Adipose tissue (tissue), 3 donors: ENCODE results near the gene ACER3. TPM values are rescaled to one million over a fixed set of nuclear protein-coding genes. Genes with fewer than 3 reads are reported as not detected.
"Not testable (repeated sequence)": the region's sequence is repeated elsewhere in the genome, so short reads cannot be mapped to it uniquely, and the experiment has no call there.

Experiments used
- H3K27ac ChIP-seq: one replicate; pipeline ENCODE4 v1.5.1; 2013; ENCODE audit warnings: low read depth, low read length
- WGBS, 3 donors: extraction: QIAGEN DNeasy Blood & Tissue Kit; methylation state at CpG; one replicate each; pipeline ENCODE4 v1.1.7; 2013; 5-methylcytosine and 5-hydroxymethylcytosine counted together
- polyA plus RNA-seq, 3 donors: library from polyadenylated mRNA; stranded (reverse); fragments of 200-250 nt; gene quantifications; one replicate each; pipeline ENCODE4 v1.2.3, GENCODE V29; 2013
- donor health status: healthy with polysubstance abuse.
- donor health status: Bipolar disorder and iron deficiency.
- donor health status: healthy.

Gene ACER3
- polyA plus RNA-seq, 3 donors = 3.4 to 12.7 (median 7.1) TPM

DNA sequence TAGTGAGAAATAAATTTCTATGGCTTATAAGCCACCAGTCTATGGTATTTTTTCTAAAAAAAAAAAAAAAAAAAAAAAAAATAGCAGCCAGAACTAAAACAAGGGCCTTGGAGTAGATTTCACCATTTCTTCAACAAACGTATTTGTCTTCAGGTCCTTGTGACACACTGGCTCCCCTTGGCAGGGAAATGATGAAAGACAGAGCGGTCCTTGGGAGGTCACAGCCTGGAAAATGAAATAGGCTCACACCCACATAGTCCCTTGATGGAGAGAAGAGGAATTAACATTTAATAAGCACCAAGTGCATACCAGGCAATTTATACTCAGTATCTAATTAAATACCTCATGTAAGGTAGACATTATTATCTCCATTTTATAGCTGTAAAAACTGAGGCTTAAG lies 25.7 kb upstream of the ACER3 start:
- H3K27ac ChIP-seq = no peak overlapping the region

DNA sequence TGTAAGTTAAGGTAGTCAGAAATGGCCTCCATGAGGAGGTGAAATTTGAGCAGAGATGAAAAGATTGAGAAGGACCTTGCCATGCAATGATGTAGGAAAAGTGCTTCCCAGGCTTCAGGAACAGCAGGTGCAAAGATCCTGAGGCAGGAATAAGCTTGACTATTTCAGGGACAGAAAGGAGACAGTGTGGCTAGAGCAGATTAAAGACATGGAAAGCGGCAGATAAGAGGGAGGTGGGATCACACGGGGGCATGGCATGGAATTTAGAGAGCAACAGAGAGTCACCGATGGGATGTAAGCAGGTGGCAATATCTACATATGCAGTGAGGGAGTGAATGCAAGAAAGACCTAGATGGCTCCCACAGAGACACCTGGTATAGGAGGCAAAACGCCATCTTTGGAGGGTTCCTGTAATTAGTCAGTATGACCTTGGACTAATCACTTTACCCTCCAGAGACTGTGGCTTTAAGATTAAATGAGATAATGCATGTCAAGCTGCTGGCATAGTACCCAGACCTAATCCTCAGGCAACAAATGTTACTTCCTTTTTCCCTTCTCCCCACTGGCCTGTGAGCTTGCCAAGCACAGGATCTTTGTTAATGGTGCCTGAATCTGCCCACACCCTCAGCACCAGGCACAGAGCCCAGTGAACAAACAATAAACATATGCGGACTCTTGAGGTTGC lies 24.6 kb upstream of the ACER3 start:
- no peak overlapping the region for H3K27ac ChIP-seq
- WGBS, 3 donors = 27 to 58% (median 57%) methylated on average over 5 of the region's 5 CpGs

More for the DNA sequence above, 25.7 kb upstream of the ACER3 start:
- WGBS, 3 donors = 55 to 82% (median 62%) methylated on average over 2 of the region's 2 CpGs

DNA sequence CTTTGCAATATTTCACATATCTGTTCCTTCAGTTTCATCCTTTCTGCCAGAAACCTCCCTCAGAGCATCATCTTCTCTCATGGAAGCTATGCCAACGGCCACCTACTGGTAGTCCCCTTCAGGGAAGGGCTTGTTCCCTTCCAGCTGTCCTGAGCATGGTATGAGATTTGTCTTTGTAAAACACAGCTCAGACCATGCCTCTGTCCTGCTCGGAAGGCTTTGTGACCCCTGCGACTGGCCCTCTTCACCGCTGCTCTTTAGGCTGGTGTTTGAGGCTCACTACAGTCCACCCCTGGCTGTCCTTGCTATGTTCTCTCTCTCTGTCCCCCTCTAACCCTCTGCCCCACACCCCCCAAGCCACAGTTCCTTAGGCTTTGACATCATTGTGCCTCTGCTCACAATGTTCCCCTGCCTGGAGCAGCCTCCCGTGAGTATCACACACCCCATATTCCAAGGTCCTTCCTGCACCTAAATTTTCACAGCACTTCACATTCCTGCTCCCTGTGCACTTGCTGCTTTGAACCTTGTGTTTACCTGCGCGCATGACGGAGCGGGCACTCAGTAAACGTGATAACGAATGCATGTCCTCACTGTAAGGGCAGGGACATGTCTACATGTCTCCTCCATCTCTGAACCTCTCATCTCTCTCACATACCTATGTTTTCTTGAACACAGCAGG lies 24.0 kb upstream of the ACER3 start:
- WGBS, 3 donors = 54 to 75% (median 68%) methylated on average over 11 of the region's 11 CpGs
- no peak overlapping the region for H3K27ac ChIP-seq

DNA sequence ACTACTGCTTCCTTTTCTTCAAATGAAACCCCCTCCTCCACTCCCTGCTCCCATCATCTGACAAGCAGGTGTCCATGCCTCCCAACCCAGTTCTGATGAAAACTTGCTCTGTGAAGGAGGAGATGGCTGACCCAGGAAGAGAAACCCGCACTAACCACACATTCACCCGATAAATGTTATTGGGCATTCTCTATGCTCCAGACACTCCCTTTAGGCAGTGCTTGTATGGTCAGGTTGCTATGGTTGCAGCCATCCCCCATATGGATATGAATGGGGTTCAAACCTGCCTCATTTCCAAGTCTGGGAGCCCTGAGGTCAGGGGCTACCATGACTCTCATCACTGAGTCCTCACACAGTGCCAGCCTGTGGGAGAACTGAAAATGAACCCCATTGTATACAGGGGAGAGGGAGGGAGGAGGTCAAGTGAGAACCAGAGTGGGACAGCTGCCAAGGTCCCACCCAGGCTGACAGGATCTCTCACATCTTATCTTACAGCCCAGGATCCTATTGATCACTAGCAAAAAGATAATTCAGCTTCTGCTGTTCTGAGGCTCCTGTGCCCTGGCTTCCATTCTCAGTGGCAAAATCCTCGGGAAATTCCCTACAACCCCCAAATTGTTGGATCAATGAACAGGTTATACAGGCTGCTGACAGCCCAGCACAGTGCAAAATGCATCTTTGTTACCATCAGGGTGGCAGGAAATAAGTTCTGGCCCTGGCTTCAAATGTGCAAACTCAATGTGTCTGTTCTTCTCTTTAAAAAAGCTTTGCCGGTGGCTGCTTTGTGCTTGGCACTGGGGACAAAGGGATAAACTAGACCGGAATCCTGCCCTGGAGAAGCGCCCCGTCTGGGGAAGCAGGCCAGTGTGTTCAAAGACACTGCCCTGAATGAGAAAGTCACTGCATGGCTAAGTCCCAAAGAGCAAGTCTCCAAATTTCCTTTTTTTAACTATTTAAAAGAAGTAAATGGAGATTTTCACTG lies 22.7 kb upstream of the ACER3 start:
- WGBS, 3 donors = 49 to 62% (median 58%) methylated on average over 7 of the region's 7 CpGs
- H3K27ac ChIP-seq = no peak overlapping the region

DNA sequence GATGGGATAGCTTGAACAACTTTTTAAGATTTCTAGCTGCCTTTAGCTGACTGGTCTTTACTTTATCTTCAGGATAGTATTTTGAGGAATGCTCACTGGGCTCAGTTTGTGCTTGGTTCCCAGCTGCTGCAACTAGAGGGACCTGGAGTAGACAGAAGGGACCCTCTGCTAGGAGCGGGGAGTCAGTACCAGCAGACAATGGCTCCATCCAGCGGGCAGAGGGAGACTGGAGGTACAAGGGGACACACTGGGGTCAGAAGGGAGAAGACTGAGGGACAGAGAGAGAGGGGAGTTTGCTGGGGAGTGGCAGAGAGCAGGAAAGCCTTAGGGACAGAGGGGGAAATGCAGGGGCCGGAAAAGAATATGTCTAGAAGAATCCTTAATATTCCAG lies 22.0 kb upstream of the ACER3 start:
- H3K27ac ChIP-seq = no peak overlapping the region
- WGBS, 3 donors = 75 to 78% (median 77%) methylated on average over 3 of the region's 3 CpGs

DNA sequence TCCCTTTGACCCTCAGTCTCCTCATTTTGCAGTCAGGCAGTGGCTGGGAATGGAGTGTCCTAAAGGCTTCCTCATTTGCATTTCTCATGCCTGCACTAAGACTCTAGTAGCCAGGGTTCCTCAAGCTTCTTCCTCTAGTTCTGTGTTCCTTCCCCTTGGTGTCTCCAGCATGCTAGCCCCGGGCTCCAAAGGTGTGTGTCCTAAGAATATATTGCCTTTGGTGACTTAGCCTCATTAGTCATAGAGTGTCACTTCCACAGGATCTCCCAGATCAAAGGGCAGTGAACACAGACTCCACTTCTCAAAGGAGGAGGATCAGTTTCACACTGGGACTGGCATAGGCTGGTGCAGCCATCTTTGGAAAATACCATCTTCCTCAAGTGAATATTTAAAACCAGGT lies 21.4 kb upstream of the ACER3 start:
- WGBS, 3 donors = 18 to 28% (median 20%) methylated on average over 1 of the region's 1 CpG

DNA sequence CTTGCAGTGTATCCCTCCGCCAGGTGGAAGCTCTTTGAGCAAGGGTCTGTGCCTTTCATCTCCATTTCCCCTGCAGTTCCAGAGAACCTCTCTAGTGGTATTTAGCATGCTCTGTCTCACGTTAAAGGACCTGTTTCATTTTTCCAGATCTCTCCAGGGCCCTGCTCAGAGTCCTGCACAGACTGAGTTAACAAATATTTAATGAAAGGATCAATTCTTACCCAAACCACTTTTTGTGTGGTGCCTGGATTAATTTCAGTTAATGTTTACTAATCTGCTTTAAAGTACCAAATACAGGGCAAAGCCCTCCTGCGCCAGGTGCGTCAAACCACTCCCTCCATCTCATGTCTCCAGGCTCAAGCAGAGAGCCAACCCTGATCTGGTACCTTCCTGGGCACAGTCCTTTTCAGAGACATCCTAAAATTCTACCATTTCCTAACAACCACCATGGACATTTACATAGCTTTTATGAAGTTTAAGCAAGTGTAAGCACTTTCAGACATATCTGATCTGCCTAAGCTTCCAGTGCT lies 18.7 kb upstream of the ACER3 start:
- H3K27ac ChIP-seq = no peak overlapping the region
- WGBS, 3 donors = 73 to 91% (median 91%) methylated on average over 4 of the region's 4 CpGs

More for the DNA sequence above, 21.4 kb upstream of the ACER3 start:
- H3K27ac ChIP-seq = no peak overlapping the region

DNA sequence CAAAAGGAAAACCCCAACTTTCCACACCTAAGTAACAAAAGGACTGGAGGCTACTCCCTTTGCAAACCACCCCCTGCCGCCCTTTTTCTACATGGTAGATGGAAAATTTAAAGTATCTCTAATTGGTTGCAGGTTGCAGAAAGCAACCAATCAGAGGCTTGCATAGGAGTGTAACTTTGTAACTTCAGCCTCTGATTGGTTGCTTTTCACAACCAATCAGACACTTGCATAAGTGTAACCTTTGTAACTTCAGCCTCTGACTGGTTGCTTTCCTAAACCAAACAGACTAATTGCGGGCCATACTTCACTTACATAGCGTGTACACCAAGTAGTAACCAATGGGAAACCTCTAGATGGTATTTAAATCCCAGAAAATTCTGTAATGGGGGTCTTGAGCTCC lies 16.8 kb upstream of the ACER3 start:
- H3K27ac ChIP-seq = no peak overlapping the region
- WGBS, 3 donors = 94 to 97% (median 96%) methylated on average over 3 of the region's 3 CpGs

DNA sequence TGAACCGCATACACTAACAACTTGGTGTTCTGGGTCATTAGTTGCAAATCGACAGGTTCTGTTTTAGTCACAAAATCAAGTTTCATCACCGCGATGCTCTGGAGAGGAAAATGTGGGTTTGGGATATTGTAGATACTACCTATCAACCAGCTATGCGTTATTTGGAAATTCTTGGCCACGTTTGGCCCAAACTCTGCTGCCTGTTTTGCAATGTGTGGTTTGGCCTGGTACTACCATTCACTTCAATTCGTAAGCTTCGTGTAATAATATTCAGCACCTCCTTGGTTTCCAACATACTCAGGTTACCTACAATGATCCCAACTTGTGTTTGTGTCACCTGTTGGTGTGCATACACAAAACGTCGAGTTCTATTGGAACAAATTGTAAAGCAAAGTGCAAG lies 16.2 kb upstream of the ACER3 start:
- H3K27ac ChIP-seq = no peak overlapping the region
- WGBS, 3 donors = 70 to 88% (median 79%) methylated on average over 10 of the region's 10 CpGs

DNA sequence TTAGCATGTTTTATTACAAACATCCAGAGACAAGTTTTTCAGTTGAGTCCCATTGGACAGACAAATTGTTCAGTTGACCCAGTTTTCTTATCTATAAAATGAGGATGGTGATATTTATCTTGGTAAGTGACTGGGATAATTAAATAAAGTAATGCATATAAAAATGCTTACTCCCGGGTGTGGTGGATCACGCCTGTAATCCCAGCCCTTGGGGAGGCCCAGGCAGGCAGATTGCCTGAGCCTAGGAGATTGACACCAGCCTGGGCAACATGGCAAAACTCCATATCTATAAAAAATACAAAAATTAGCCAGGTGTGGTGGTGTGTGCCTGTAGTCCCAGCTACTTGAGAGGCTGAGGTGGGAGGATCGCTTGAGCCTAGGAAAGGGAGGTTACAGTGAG lies 15.6 kb upstream of the ACER3 start:
- 85 to 91% (median 90%) methylated on average over 3 of the region's 3 CpGs for WGBS, 3 donors
- H3K27ac ChIP-seq = no peak overlapping the region

DNA sequence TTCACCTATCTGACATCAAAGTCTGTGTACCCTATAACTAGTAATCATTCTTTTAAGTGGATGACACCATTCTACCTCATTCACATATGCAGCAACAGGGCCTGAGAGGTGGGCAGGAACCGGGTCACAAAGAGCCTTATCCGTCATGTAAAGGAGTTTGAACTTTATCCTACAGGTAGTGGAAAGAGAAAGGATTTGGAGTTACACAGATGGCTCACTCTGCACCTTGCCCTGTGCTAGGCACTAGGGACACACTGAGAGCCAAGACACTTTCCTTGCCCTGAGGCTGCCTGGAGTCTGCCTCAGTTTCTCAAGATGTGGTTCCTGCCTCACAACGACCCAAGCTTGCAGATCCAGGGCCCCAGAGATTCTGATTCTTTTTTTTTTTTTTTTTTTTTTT lies 14.3 kb upstream of the ACER3 start:
- no peak overlapping the region for H3K27ac ChIP-seq

DNA sequence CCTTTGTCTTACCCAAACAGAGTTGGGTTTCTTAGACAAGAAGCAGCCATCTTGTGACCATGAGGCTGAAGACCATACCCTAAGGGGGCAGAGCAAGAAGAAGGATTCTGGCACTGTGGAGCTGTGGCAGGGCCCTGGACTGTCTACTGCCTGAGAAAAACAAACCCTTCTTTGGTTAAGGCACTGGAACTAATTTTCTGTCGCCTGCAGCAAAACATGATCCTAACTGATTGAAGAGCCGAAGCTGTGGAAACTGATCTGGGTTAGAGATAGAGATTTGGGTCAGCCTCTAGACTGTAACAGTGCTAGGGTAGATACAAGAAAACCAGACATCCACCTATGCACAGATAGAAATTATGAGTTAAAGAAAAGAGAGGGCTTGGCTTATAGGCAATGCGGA lies 11.3 kb upstream of the ACER3 start:
- 96 to 98% (median 96%) methylated on average over 3 of the region's 3 CpGs for WGBS, 3 donors
- H3K27ac ChIP-seq = no peak overlapping the region

More for the DNA sequence above, 14.3 kb upstream of the ACER3 start:
- 81 to 94% (median 92%) methylated on average over 3 of the region's 3 CpGs for WGBS, 3 donors

DNA sequence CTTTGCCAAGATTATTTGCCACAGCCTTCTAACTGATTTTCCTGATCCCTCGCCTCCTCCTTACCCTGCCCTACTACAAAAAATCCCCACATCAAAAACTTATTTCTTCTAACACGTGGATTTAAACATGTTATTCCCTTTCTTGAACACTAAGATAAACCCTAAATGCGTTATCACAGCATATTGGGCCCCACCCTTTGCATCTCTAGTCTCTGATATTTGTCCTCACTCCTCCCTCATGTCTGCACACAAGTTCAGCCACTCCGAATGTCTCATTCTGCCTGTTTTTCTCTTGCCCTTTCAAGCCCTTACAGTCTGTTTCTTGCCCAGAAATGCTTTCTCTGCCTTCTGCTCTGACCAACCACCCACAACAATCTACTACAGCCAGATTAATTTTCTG lies 10.6 kb upstream of the ACER3 start:
- 71 to 82% (median 77%) methylated on average over 4 of the region's 4 CpGs for WGBS, 3 donors
- H3K27ac ChIP-seq = no peak overlapping the region

DNA sequence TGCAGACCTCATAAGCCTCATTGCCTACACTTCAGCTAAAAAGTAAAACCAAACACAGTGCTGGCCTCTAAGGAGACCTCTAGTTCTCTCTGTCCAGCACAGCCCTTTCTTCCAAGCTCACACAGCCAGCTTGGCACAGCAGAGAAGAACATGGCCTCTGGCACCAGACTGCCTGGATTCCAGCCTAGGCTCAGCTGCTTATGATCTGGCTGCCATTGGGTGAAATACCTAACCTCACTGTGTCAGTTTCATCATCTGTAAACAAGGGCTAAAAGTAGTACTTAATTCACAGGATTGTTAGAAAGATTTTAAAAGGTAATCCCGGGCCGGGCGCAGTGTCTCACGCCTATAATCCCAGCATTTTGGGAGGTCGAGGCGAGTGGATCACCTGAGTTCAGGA lies 9.9 kb upstream of the ACER3 start:
- no peak overlapping the region for H3K27ac ChIP-seq
- 93% methylated on average over 6 of the region's 6 CpGs for WGBS, 3 donors

DNA sequence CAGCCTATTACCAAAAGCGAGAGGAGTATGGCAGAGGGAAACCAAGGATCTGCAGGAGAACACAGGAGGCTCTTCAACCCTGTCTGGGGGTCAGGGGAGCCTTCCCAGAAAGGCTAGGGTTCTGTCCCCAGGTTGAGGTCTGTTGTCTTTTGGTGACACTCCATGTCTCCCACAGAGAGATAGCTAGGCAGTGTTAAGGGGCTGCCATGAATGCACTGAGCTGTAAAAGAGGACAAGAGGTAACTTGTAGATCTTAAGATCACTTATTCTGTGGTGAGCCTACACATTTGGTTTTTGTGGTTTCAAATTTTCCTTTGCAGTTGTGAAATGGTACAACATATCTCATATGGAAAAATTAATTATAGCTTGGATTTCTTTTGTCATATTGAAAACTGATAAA lies 6.0 kb upstream of the ACER3 start:
- H3K27ac ChIP-seq = no peak overlapping the region
- WGBS, 3 donors = 88 to 96% (median 93%) methylated on average over 1 of the region's 1 CpG

DNA sequence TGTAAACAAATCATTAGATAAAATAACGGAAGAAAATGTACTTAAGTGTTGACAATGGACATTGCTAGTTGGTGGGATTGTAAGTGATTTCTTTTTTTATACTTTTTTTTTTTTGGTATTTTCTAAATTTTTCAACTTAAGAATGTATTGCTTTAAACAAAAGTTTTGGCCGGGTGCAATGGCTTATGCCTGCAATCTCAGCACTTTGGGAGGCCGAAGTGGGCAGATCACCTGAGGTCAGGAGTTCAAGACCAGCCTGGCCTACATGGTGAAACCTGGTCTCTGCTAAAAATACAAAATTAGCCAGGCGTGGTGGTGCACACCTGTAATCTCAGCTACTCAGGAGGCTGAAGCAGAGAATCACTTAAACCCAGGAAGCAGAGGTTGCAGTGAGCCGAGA lies 5.0 kb upstream of the ACER3 start:
- WGBS, 3 donors = 81 to 82% (median 81%) methylated on average over 5 of the region's 5 CpGs
- H3K27ac ChIP-seq = not testable (repeated sequence)

DNA sequence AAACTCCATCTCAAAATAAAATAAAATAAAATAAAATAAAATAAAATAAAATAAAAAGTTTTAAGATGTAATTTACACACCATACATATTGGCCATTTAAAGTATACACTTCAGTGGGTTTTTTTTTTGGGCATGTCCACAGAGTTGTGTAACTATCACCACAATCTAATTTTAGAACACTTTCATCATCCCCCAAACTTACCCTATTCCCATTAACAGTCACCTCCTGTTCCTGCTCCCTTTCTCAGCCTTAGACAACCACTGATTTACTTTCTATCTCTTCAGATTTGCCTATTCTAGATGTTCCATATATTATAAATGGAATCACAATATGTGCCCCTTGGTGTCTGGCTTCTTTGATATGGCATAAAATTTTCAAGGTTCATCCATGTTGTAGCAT lies 4.6 kb upstream of the ACER3 start:
- no peak overlapping the region for H3K27ac ChIP-seq

DNA sequence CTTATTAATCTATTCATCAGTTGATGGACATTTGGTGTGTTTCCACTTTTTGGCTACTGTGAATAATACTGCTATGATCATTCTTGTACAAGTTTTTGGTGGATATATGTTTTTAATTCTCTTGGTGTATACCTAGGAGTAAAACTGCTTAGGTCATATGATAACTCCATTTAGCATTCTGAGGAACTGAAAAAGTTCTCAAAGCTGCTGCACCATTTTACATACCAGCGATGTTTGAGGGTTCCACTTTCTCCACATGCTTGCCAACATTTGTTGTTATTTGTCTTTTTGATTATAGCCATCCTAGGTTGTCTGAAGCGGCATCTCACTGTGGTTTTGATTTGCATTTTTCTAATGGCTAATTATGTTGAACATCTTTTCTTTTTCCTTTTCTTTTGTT lies 4.1 kb upstream of the ACER3 start:
- 86 to 89% (median 88%) methylated on average over 2 of the region's 2 CpGs for whole genome bisulfite sequencing, 3 donors
- H3K27ac ChIP-seq = no peak overlapping the region
